ENCODE measurements around the gene WDR88.
"Not testable (repeated sequence)": the region's sequence is repeated elsewhere in the genome, so short reads cannot be mapped to it uniquely, and the experiment has no call there.

Gene WDR88

DNA sequence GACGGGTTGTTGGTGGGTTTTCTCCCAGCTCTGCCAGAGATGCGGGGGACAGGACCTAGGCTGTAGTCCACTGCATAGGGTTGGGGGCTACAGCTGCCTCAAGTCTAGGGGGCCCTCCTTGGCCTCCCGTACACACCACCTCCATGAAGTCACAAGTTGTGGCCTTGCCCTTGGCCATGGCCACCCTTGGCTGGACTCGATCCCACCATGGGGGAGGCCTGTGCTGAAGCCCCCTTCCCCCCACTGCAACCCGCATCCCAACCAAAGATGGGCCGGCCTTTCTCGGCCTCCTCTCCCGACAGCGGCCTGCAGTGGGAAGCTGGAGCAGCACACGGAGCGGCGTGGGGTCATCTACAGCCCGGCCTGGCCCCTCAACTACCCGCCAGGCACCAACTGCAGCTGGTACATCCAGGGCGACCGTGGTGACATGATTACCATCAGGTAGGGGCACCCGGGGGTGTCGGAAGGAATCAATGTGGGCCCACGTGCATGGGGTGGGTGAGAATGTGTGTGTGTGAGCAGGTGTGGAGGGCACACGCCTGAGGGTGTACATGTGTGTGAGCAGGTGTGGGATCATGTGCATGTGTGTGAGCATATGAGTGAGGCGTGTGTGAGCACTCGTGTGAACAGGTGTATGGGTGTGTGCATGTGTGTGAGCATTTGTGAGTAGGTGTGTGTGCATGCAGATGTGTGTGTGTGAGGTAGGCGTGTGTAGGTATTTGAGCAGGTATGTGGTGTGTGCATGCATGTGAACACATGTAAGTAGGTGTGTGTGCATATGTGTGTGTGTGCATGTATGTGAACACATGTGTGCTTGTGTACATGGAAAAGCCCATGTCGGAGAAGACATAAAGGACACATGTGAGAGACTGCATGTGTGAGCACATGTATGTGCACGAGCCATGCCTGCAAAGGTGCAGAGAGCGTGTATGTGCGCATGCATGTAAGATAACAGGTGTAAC is 70.9 kb downstream of the WDR88 start:
- Mint-ChIP-seq H3K27ac (no peak overlapping the region), H3K27me3 (ENCODE audit: low read depth) (no peaks in the 10 kb centered on the region), H3K9me3 (no peaks in the 10 kb centered on the region), H3K36me3 (ENCODE audit: low read depth) (no peaks in the 10 kb centered on the region), H3K4me3 (no peak overlapping the region), H3K4me1 (ENCODE audit: low read depth) (no peaks in the 10 kb centered on the region)
- DNase-seq (ENCODE audit: low spot score), result no peak

DNA sequence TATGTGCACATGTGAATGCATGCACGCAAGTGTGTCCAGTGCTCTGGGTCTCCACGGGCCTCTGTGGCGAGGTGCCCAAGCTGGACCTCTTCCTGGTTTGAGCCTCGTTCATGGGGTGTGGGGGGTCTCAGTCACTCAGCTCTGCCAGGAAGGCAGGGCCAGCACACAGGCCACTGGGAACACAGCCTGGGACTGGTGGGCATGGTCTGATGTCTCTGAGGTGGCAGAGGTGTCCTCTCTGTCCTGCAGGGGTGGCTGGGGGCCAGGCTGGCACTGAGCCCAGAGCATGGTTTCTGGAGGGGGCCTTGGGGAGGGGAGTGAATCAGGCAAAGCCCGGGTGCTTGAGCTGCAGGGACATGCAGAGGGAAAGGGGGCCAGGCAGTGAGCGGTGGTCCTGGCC is 71.6 kb downstream of the WDR88 start:
- Mint-ChIP-seq H3K27ac (no peak overlapping the region), H3K27me3 (ENCODE audit: low read depth) (no peaks in the 10 kb centered on the region), H3K9me3 (no peaks in the 10 kb centered on the region), H3K36me3 (ENCODE audit: low read depth) (no peaks in the 10 kb centered on the region), H3K4me3 (no peak overlapping the region), H3K4me1 (ENCODE audit: low read depth) (no peaks in the 10 kb centered on the region)
- no peak for DNase-seq (ENCODE audit: low spot score)

DNA sequence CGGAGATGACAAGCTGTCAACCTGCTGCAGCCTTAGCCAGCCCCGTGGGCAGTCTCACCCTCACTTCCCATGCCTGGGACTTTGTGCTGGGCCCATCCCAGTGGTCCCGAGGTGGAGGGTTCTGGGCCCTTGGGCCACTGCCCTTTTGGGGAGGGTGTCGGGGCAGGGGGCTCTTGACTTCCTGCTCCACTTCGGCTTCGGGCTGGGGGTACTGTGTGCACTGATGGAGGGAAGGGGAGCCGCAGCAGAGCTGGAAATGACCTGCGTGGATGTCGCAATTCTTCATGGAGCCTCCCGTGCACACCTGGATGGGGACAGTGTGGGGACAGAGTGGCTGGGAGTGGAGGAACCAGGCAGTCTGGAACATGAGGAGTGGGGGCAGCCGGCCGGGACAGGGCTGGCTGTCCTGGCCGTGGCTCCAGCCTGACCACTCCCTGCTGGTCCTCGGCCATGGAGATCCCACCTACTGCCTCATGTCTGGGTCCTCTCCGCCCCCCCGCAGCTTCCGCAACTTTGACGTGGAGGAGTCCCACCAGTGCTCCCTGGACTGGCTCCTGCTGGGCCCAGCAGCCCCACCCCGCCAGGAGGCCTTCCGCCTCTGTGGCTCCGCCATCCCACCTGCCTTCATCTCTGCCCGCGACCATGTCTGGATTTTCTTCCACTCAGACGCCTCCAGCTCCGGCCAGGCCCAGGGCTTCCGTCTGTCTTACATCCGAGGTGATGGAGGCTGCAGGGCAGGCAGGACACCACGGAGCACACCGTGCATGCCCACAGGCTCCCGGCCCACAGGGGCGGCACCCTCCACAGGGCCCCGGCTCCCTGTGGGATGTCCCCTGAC is 72.4 kb downstream of the WDR88 start:
- Mint-ChIP-seq H3K4me3 (no peak overlapping the region), H3K36me3 (ENCODE audit: low read depth) (no peaks in the 10 kb centered on the region), H3K27me3 (ENCODE audit: low read depth) (no peaks in the 10 kb centered on the region), H3K9me3 (no peaks in the 10 kb centered on the region), H3K4me1 (ENCODE audit: low read depth) (no peaks in the 10 kb centered on the region), H3K27ac (no peak overlapping the region)
- no peak for DNase-seq (ENCODE audit: low spot score)

DNA sequence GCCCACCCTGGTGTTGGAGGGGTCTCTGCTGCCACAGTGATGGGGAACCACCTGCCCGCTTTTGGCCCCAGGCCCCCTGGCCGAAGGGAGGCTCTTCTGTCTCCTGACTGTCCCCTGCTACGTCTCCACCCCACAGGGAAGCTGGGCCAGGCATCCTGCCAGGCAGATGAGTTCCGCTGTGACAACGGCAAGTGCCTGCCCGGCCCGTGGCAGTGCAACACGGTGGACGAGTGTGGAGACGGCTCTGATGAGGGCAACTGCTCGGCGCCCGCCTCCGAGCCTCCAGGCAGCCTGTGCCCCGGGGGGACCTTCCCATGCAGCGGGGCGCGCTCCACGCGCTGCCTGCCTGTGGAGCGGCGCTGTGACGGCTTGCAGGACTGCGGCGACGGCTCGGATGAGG is 73.2 kb downstream of the WDR88 start:
- DNase-seq (ENCODE audit: low spot score), result no peak
- Mint-ChIP-seq H3K27ac (no peak overlapping the region), H3K9me3 (no peaks in the 10 kb centered on the region), H3K4me3 (no peak overlapping the region), H3K4me1 (ENCODE audit: low read depth) (no peaks in the 10 kb centered on the region), H3K36me3 (ENCODE audit: low read depth) (no peaks in the 10 kb centered on the region), H3K27me3 (ENCODE audit: low read depth) (no peaks in the 10 kb centered on the region)

DNA sequence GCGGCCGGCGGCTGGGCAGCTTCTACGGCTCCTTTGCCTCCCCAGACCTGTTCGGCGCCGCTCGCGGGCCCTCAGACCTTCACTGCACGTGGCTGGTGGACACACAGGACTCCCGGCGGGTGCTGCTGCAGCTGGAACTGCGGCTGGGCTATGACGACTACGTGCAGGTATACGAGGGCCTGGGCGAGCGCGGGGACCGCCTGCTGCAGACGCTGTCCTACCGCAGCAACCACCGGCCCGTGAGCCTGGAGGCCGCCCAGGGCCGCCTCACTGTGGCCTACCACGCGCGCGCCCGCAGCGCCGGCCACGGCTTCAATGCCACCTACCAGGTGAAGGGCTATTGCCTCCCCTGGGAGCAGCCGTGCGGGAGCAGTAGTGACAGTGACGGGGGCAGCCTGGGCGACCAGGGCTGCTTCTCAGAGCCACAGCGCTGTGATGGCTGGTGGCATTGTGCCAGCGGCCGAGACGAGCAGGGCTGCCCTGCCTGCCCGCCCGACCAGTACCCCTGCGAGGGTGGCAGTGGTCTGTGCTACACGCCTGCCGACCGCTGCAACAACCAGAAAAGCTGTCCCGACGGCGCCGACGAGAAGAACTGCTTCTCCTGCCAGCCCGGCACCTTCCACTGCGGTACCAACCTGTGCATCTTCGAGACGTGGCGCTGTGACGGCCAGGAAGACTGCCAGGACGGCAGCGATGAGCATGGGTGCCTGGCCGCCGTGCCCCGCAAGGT is 73.8 kb downstream of the WDR88 start:
- Mint-ChIP-seq H3K27me3 (ENCODE audit: low read depth) (no peaks in the 10 kb centered on the region), H3K36me3 (ENCODE audit: low read depth) (no peaks in the 10 kb centered on the region), H3K4me3 (no peak overlapping the region), H3K4me1 (ENCODE audit: low read depth) (no peaks in the 10 kb centered on the region), H3K27ac (no peak overlapping the region), H3K9me3 (no peaks in the 10 kb centered on the region)
- no peak for DNase-seq (ENCODE audit: low spot score)

DNA sequence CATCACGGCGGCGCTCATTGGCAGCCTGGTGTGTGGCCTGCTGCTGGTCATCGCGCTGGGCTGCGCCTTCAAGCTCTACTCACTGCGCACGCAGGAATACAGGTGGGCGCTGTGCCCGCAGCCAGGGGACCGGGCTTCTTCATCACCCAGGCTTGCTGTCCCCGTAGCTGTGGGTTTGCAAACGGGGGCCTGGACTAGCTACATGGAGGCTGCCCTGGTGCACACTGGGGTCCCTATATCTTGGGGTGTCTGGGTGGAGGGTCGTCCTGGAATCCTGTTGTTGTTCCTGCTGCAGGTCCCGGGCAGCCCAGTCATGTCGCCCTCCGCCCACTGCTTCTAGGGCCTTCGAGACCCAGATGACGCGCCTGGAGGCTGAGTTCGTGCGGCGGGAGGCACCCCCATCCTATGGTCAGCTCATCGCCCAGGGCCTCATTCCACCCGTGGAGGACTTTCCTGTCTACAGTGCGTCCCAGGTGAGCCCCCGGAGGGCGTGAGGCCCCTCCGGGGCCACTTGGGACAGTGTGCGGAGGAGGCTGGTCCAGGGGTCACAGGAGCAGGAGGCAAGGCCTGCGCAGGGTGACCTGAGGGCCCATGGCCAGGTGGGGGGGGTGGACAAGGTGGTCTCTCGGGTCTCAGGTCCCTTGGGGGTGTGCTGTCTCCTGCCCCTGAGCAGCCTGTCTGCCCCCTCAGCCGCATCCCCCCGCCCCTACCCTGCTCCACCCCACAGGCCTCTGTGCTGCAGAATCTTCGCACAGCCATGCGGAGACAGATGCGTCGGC is 74.5 kb downstream of the WDR88 start:
- DNase-seq (ENCODE audit: low spot score), result no peak
- Mint-ChIP-seq H3K27ac (no peak overlapping the region), H3K27me3 (ENCODE audit: low read depth) (no peaks in the 10 kb centered on the region), H3K4me1 (ENCODE audit: low read depth) (no peaks in the 10 kb centered on the region), H3K4me3 (no peak overlapping the region), H3K36me3 (ENCODE audit: low read depth) (no peaks in the 10 kb centered on the region), H3K9me3 (no peaks in the 10 kb centered on the region)

DNA sequence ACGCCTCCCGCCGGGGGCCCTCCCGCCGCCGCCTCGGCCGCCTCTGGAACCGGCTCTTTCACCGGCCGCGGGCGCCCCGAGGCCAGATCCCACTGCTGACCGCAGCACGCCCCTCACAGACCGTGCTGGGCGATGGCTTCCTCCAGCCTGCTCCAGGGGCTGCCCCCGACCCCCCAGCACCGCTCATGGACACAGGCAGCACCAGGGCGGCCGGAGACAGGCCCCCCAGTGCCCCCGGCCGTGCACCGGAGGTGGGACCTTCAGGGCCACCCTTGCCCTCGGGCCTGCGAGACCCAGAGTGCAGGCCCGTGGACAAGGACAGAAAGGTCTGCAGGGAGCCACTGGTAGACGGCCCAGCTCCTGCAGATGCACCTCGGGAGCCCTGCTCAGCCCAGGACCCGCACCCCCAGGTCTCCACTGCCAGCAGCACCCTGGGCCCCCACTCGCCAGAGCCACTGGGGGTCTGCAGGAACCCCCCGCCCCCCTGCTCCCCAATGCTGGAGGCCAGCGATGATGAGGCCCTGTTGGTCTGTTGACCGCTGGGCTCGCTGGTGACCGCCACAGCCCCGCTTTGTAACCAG is 75.2 kb downstream of the WDR88 start:
- Mint-ChIP-seq H3K9me3 (no peaks in the 10 kb centered on the region), H3K27me3 (ENCODE audit: low read depth) (no peaks in the 10 kb centered on the region), H3K36me3 (ENCODE audit: low read depth) (no peaks in the 10 kb centered on the region), H3K4me3 (no peak overlapping the region), H3K4me1 (ENCODE audit: low read depth) (no peaks in the 10 kb centered on the region), H3K27ac (no peak overlapping the region)
- DNase-seq (ENCODE audit: low spot score), result no peak

DNA sequence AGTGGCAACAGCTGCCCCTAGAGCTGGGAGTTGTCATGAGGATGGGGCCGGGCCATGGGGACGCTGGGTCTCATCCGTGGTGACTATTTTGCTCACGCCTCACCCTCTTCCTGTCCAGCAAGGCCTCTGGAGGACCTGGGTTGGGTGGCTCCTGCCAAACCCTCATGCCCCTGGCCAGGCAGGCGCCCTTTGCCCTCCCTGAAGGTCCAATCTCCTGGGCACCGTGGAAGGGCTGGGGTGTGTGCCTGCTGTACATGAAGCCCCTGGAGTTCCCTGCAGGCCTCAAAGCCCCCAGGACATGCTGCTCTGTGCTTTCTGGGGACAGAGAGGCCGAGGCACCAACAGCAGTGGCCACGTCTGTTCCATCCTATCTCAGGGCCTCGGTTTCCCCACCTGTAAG is 76.0 kb downstream of the WDR88 start:
- H3K27ac Mint-ChIP-seq, result no peak overlapping the region
- H3K4me3 Mint-ChIP-seq, result no peak overlapping the region
- DNase-seq (ENCODE audit: low spot score), result no peak
- H3K4me1 Mint-ChIP-seq (ENCODE audit: low read depth), result no peaks in the 10 kb centered on the region
- H3K36me3 Mint-ChIP-seq (ENCODE audit: low read depth), result no peaks in the 10 kb centered on the region
- H3K9me3 Mint-ChIP-seq, result no peaks in the 10 kb centered on the region
- no peaks in the 10 kb centered on the region for H3K27me3 Mint-ChIP-seq (ENCODE audit: low read depth)

DNA sequence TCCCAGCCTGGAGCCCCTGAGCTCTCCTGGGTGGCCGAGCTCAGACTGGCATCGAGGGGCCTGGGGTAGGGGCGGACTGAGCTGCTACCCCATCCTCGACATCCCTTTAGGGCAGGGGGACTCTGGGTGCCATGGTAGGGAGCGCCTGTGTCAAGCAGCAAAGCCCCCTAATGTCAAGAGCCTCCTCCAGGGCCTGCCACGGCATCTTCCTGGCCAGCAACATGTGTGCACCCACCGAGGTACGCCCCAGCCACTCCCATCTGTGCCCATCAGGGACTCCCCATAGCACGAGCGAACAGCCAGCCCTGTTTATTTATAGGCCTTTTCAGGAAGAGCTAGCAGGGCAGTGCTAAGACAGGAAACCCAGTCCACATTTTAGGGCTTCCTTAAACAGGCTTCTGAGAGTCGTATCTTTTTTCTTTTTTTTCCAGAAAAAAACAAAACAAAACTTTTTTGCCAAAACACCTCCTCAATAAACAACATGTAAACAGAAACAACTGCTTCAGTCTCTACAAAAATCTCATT is 76.5 kb downstream of the WDR88 start:
- no peak overlapping the region for H3K4me3 Mint-ChIP-seq
- no peak for DNase-seq (ENCODE audit: low spot score)
- H3K36me3 Mint-ChIP-seq (ENCODE audit: low read depth), result no peaks in the 10 kb centered on the region
- H3K27ac Mint-ChIP-seq, result no peak overlapping the region
- H3K27me3 Mint-ChIP-seq (ENCODE audit: low read depth), result no peaks in the 10 kb centered on the region
- H3K9me3 Mint-ChIP-seq, result no peaks in the 10 kb centered on the region
- H3K4me1 Mint-ChIP-seq (ENCODE audit: low read depth), result no peaks in the 10 kb centered on the region

DNA sequence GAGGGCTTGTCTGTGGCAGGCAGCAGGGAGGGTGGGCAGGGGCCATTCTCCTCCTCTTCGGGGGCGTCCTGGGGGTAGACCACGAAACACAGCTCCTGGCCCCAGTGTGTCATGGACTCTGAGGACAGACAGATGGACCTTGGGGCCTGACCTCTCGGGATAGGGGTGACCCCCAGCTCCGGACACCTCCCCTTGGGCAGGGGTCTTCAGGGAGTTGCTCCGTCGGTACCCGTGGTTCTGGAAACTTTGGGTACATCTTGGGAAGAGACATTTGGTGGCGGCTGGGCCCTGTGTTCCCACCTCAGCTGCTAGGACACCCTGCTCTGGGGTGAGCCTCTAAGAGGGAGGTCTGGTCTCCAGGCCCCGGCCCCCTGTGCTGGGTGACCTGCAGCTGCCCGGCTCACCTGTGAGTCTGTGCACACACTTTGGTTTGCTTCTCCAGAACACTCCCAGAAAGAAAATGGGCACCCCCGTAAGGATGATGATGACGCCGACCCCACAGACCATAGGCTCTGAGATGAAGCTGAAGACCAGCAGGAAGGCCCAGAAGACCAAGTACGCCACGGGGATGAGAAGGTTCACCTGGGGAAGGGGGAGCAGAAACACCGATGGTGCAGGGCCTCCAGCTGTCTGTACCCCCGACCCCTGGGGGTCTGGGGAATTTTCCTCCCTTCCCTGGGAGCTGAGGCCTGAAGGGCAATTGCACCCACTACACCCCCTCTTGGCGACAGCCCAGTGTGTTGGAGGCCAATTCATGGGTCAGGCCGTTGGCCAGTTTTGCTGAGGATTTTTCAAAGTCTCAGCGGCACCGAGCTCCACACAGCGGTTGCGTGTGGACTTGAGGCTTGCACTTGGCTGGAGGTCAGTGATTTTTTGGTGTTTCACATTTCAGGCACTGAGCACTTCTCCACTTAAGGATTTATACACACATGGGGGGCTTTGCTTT is 77.3 kb downstream of the WDR88 start:
- H3K9me3 Mint-ChIP-seq, result no peaks in the 10 kb centered on the region
- DNase-seq (ENCODE audit: low spot score), result no peak
- no peaks in the 10 kb centered on the region for H3K27me3 Mint-ChIP-seq (ENCODE audit: low read depth)

DNA sequence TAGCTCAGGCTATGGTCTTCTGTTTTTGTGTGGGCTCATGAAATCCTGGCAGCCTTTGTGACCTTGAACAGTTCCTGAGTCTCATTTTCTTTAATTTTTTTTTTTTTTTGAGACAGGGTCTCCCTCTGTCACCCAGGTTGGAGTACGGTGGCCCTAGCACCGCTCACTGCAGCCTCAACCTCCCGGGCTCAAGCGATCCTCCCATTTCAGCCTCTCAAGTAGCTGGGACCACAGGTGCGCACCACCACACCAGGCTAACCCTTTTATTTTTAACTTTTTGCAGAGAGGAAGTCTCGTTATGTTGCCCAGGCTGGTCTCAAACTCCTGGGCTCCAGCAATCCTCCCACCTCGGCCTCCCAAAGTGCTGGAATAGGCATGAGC is 77.9 kb downstream of the WDR88 start:
- not testable (repeated sequence) for H3K4me1 Mint-ChIP-seq (ENCODE audit: low read depth); DNase-seq (ENCODE audit: low spot score); H3K9me3 Mint-ChIP-seq; H3K36me3 Mint-ChIP-seq (ENCODE audit: low read depth); H3K27me3 Mint-ChIP-seq (ENCODE audit: low read depth); H3K4me3 Mint-ChIP-seq; H3K27ac Mint-ChIP-seq

More for the DNA sequence above, 77.3 kb downstream of the WDR88 start:
- Mint-ChIP-seq H3K36me3 (ENCODE audit: low read depth) (no peaks in the 10 kb centered on the region), H3K4me3 (no peak overlapping the region), H3K4me1 (ENCODE audit: low read depth) (no peaks in the 10 kb centered on the region), H3K27ac (no peak overlapping the region)

DNA sequence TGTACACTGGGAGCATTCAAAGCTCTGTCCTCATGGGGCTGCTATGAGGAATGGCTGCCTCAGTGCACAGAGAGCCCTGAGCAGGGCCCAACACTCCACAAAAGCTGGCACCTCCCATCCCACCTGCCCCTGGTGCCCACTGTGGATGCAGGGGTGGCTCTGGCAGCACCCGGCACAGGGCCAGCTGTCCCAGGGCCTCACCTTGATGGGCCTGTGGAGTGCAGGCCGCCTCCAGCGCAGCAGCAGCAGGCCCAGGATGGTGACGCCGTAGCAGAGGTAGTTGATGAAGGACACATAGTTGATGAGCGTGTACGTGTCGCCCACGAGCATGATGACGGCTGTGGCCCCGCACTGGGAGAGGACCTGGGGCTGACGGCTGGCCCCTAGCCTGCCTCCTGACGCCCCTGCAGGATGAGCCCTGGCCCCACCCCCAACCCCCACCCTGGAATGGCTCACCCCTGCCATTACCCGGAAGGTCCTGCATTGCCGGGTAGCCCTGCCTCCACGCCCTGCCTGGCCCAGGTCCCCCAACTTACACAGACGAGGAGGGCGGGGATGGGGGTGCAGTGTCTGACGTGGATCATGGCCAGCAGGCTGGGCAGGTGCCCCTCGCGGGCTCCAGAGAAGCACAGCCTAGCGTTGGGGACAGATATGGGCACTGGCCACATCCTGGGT is 78.5 kb downstream of the WDR88 start:
- H3K4me3 Mint-ChIP-seq, result no peak overlapping the region
- H3K27ac Mint-ChIP-seq, result no peak overlapping the region
- no peak for DNase-seq (ENCODE audit: low spot score)
- H3K27me3 Mint-ChIP-seq (ENCODE audit: low read depth), result no peaks in the 10 kb centered on the region
- H3K4me1 Mint-ChIP-seq (ENCODE audit: low read depth), result no peaks in the 10 kb centered on the region
- no peaks in the 10 kb centered on the region for H3K36me3 Mint-ChIP-seq (ENCODE audit: low read depth)
- no peaks in the 10 kb centered on the region for H3K9me3 Mint-ChIP-seq
